HepG2 (cell line): ENCODE measurements around the gene C2CD3. TPM values are rescaled to one million over a fixed set of nuclear protein-coding genes. Genes with fewer than 3 reads are reported as not detected.

Experiments used
- ASH2L ChIP-seq: fragments of 300-600, 200-600 bp; sonication (generic); IDR thresholded peaks from 2 replicates; pipeline ENCODE4 v1.7.0; 2017; ENCODE audit warnings: low read depth, mild to moderate bottlenecking, moderate library complexity, mixed read lengths, low read length; ENCODE audit not compliant: insufficient read length
- CEBPG ChIP-seq: IDR thresholded peaks from 2 replicates; pipeline ENCODE4 v1.6.1; 2016
- EP300 ChIP-seq, 3 experiments: sonication (generic) in 1 of 3; formaldehyde crosslinking in 1 of 3; IDR thresholded peaks; 2 replicates each; pipeline versions ENCODE4 v1.5.1 to v1.6.1; 2011 to 2020; ENCODE audit warnings: low read depth in 2 of 3, low read length in 2 of 3, borderline replicate concordance in 1 of 3, improper control_type of control experiment in 1 of 3, mild to moderate bottlenecking in 1 of 3, missing genetic modification reagents in 1 of 3, moderate library complexity in 1 of 3
- GPBP1L1 ChIP-seq: sonication (generic); formaldehyde crosslinking; IDR thresholded peaks from 2 replicates; pipeline ENCODE4 v1.5.0; 2020; ENCODE audit warnings: mild to moderate bottlenecking, missing genetic modification reagents
- HMG20A ChIP-seq: IDR thresholded peaks from 2 replicates; pipeline ENCODE4 v1.6.1; 2016; ENCODE audit warnings: borderline replicate concordance
- HNF4A ChIP-seq: sonication (generic); formaldehyde crosslinking; IDR thresholded peaks from 2 replicates; pipeline ENCODE4 v1.4.0; 2020; ENCODE audit warnings: missing genetic modification reagents
- LCORL ChIP-seq, 2 experiments: fragments of 450-650 bp in 1 of 2; sonication (generic) in 1 of 2; formaldehyde crosslinking in 1 of 2; IDR thresholded peaks; 2 replicates each; pipeline versions ENCODE4 v1.5.0 to v1.6.1; 2017 to 2020; ENCODE audit warnings: antibody characterized with exemption in 1 of 2, missing genetic modification reagents in 1 of 2
- NCOR1 ChIP-seq: fragments of 200-600 bp; sonication (generic); IDR thresholded peaks from 2 replicates; pipeline ENCODE4 v1.7.0; 2017; ENCODE audit warnings: antibody characterized with exemption, low read length, borderline replicate concordance
- NFIB ChIP-seq: sonication (generic); formaldehyde crosslinking; IDR thresholded peaks from 2 replicates; pipeline ENCODE4 v1.9.0; 2021; ENCODE audit warnings: missing genetic modification reagents, mild to moderate bottlenecking, borderline replicate concordance
- NR2C2 ChIP-seq: sonication (generic); formaldehyde crosslinking; IDR thresholded peaks from 2 replicates; pipeline ENCODE4 v1.4.0; 2020; ENCODE audit warnings: missing genetic modification reagents, mild to moderate bottlenecking, moderate library complexity, borderline replicate concordance
- PBX2 ChIP-seq: IDR thresholded peaks from 2 replicates; pipeline ENCODE4 v1.6.1; 2016; ENCODE audit warnings: control low read depth
- PPARG ChIP-seq: conservative IDR thresholded peaks from 2 replicates; pipeline ENCODE4 v1.6.1; 2016; ENCODE audit warnings: missing biosample characterization, missing genetic modification reagents
- RFX1 ChIP-seq: fragments of 450-650 bp; IDR thresholded peaks from 2 replicates; pipeline ENCODE4 v1.6.1; 2017
- SOX6 ChIP-seq, 2 experiments: fragments of 450-650 bp in 1 of 2; sonication (generic) in 1 of 2; formaldehyde crosslinking in 1 of 2; IDR thresholded peaks; 2 replicates each; pipeline versions ENCODE4 v1.4.0 to v1.6.1; 2017 to 2020; ENCODE audit warnings: antibody characterized with exemption in 1 of 2, mild to moderate bottlenecking in 1 of 2, missing genetic modification reagents in 1 of 2
- SP5 ChIP-seq: IDR thresholded peaks from 2 replicates; pipeline ENCODE4 v1.6.1; 2016; ENCODE audit warnings: low read depth, borderline replicate concordance
- TEAD3 ChIP-seq: optimal IDR thresholded peaks from 2 replicates; pipeline ENCODE3; 2016; ENCODE audit warnings: borderline replicate concordance
- XRCC5 ChIP-seq: fragments of 200-400 bp; formaldehyde crosslinking; optimal IDR thresholded peaks from 2 replicates; pipeline ENCODE3; 2017; ENCODE audit warnings: mild to moderate bottlenecking, low read length
- ZNF12 ChIP-seq: sonication (generic); formaldehyde crosslinking; IDR thresholded peaks from 2 replicates; pipeline ENCODE4 v1.5.0; 2020; ENCODE audit warnings: missing genetic modification reagents
- ZNF331 ChIP-seq: sonication (generic); formaldehyde crosslinking; IDR thresholded peaks from 2 replicates; pipeline ENCODE4 v1.4.0; 2020; ENCODE audit warnings: missing genetic modification reagents
- ZNF362 ChIP-seq: sonication (generic); formaldehyde crosslinking; IDR thresholded peaks from 2 replicates; pipeline ENCODE4 v1.4.0; 2020; ENCODE audit warnings: missing genetic modification reagents, mild to moderate bottlenecking, borderline replicate concordance
- ZNF557 ChIP-seq: sonication (generic); formaldehyde crosslinking; IDR thresholded peaks from 2 replicates; pipeline ENCODE4 v1.4.0; 2020; ENCODE audit warnings: missing genetic modification reagents
- ZNF691 ChIP-seq: sonication (generic); formaldehyde crosslinking; IDR thresholded peaks from 2 replicates; pipeline ENCODE4 v1.4.0; 2020; ENCODE audit warnings: missing genetic modification reagents, low read depth, mild to moderate bottlenecking, borderline replicate concordance
- ZNF800 ChIP-seq: sonication (generic); formaldehyde crosslinking; IDR thresholded peaks from 2 replicates; pipeline ENCODE4 v1.4.0; 2020; ENCODE audit warnings: missing genetic modification reagents
- polyA plus RNA-seq, 8 experiments: library from polyadenylated mRNA; depleted of rRNA in 3 of 8; stranded (reverse) in 7 of 8; unstranded in 1 of 8; fragments of >200 nt; fragmentation: Illumina TruSeq in 4 of 8; extraction: Trizol in 4 of 8; gene quantifications; 2 replicates each; pipeline versions ENCODE4 v1.2.1 to v1.2.3, GENCODE V29; 2011 to 2016; ENCODE audit warnings: low read depth in 4 of 8, missing spikeins in 1 of 8, mixed read lengths in 1 of 8; ENCODE audit not compliant: insufficient read depth in 1 of 8
- total RNA-seq, 5 experiments: library from RNA; depleted of rRNA; stranded (reverse); fragments of >200 nt; fragmentation: Illumina TruSeq; extraction: Trizol; gene quantifications; 2 replicates each; pipeline ENCODE4 v1.2.3, GENCODE V29; 2016; ENCODE audit warnings: low read depth in 1 of 5

Gene C2CD3
- total and polyA plus RNA-seq, 2 of the 13 experiments (the other 11 are each of a cell fraction or from before 2014, with no cell fraction given): 5.5 to 6.4 TPM

- TF ChIP-seq LCORL (IDR thresholded peaks at IDR 0.05) (0 out of 2 replicates have a peak, but pooled peaks have one; percentile 12), LCORL (CRISPR knock-in tag; IDR thresholded peaks at IDR 0.05) (peak; percentile 77), ZNF557 (CRISPR knock-in tag) (no peak), ZNF12 (CRISPR knock-in tag) (peak; percentile 70; the same call in 1 of the 2 replicates), CEBPG (CRISPR knock-in tag) (peak; percentile 81), ZNF691 (no peak), GPBP1L1 (CRISPR knock-in tag) (no peak), PPARG (CRISPR knock-in tag) (0 out of 2 replicates have a peak, but pooled peaks have one; percentile 14), ASH2L (no peak), XRCC5 (no peak), HMG20A (CRISPR knock-in tag) (0 out of 2 replicates have a peak, but pooled peaks have one; percentile 7), HNF4A (CRISPR knock-in tag) (peak; percentile 84), TEAD3 (CRISPR knock-in tag) (peak; percentile 96), SOX6 (IDR thresholded peaks at IDR 0.05) (no peak), SOX6 (CRISPR knock-in tag; IDR thresholded peaks at IDR 0.05) (peak; percentile 22; the same call in 1 of the 2 replicates), ZNF800 (0 out of 2 replicates have a peak, but pooled peaks have one; percentile 15), ZNF362 (CRISPR knock-in tag) (peak; percentile 95), NCOR1 (peak; percentile 36; the same call in 1 of the 2 replicates), NR2C2 (CRISPR knock-in tag) (peak; percentile 42; the same call in 1 of the 2 replicates), NFIB (CRISPR knock-in tag) (no peak), PBX2 (CRISPR knock-in tag) (no peak), EP300 (IDR thresholded peaks at IDR 0.05; ENCODE audit: low read depth in 2 of 2, low read length in 2 of 2) (peak in 1 of 2 experiments; percentile 60; a peak in 2 of 4 replicates), EP300 (CRISPR knock-in tag; IDR thresholded peaks at IDR 0.05; ENCODE audit: borderline replicate concordance) (no peak), ZNF331 (CRISPR knock-in tag) (no peak), RFX1 (no peak), SP5 (CRISPR knock-in tag) (peak; percentile 93)
Observed at GRCh38 chr11:74084796-74085541, 85.8 kb downstream of the C2CD3 start (continued).
